Islet precursor cell (in vitro differentiated cells): ENCODE data around the gene GOLGA5.
"Not testable (repeated sequence)": the region's sequence is repeated elsewhere in the genome, so short reads cannot be mapped to it uniquely, and the experiment has no call there.

ENCODE experiments used
- DNase-seq: peaks from one replicate; pipeline ENCODE4 v3.0.0-alpha.2; 2018

GOLGA5 gene

GRCh38 chr14:92780444-92781232 lies 13.5 kb upstream of the GOLGA5 start:
- DNase-seq, result no peak

- DNase-seq, result no peak
Measured at GRCh38 chr14:92781350-92781749, 12.8 kb upstream of the GOLGA5 start.

GRCh38 chr14:92783813-92784431 lies 10.2 kb upstream of the GOLGA5 start:
- no peak for DNase-seq

GRCh38 chr14:92785667-92786426 lies 8.3 kb upstream of the GOLGA5 start:
- peak; percentile 68 for DNase-seq

- no peak for DNase-seq
Measured at GRCh38 chr14:92786427-92786756, 7.7 kb upstream of the GOLGA5 start.

GRCh38 chr14:92787554-92787953 lies 6.6 kb upstream of the GOLGA5 start:
- no peak for DNase-seq

GRCh38 chr14:92789457-92790089 lies 4.5 kb upstream of the GOLGA5 start:
- DNase-seq, result no peak

GRCh38 chr14:92792885-92793284 lies 1.2 kb upstream of the GOLGA5 start:
- DNase-seq, result no peak

GRCh38 chr14:92794547-92794941 lies 439 bp downstream of the GOLGA5 start:
- peak; percentile 70 for DNase-seq

GRCh38 chr14:92794961-92795360 lies 856 bp downstream of the GOLGA5 start:
- no peak for DNase-seq

GRCh38 chr14:92797935-92798653 lies 4.0 kb downstream of the GOLGA5 start:
- no peak for DNase-seq

- DNase-seq, result no peak
Measured at GRCh38 chr14:92798811-92799210, 4.7 kb downstream of the GOLGA5 start.

- DNase-seq, result no peak
Measured at GRCh38 chr14:92800012-92800411, 5.9 kb downstream of the GOLGA5 start.

- DNase-seq, result no peak
Measured at GRCh38 chr14:92800525-92800924, 6.4 kb downstream of the GOLGA5 start.

- no peak for DNase-seq
Measured at GRCh38 chr14:92801917-92802316, 7.8 kb downstream of the GOLGA5 start.

GRCh38 chr14:92802678-92803077 lies 8.6 kb downstream of the GOLGA5 start:
- no peak for DNase-seq

GRCh38 chr14:92813201-92813600 lies 19.1 kb downstream of the GOLGA5 start:
- DNase-seq, result no peak

GRCh38 chr14:92819011-92819597 lies 25.0 kb downstream of the GOLGA5 start:
- no peak for DNase-seq

- DNase-seq, result not testable (repeated sequence)
Measured at GRCh38 chr14:92819680-92820535, 25.8 kb downstream of the GOLGA5 start.

- DNase-seq, result not testable (repeated sequence)
Measured at GRCh38 chr14:92820536-92820840, 26.4 kb downstream of the GOLGA5 start.

- no peak for DNase-seq
Measured at GRCh38 chr14:92830902-92831301, 36.8 kb downstream of the GOLGA5 start.
